GM12872 (cell line): ENCODE measurements around the gene TSPAN18.

Experiments used
- CTCF ChIP-seq: IDR thresholded peaks from 3 replicates; pipeline ENCODE4 v1.5.1; 2011; ENCODE audit warnings: low read depth, mild to moderate bottlenecking, low read length, moderate library complexity; ENCODE audit not compliant: insufficient read depth

The TSPAN18 gene

DNA sequence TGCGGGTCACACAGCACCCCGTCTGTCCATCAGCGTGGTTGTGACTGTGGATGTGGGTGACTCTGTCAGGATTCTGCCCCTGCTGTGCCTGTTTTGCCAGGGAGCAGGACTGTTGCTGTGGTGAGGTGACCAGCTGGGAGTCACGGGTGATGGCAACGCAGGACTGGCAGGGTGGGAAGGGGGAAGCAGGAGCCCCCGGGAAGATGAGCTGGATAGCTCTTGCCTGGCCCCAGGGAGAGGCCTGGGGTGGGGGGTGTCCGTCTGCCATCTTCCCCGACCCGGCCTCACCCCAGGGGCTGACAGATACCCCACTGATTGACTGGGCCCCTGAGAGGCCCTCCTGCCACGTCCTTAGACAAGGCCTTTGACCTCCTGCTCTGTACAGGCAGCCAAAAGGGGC, 34.3 kb upstream of the TSPAN18 start:
- TF ChIP-seq CTCF = no peak

GRCh38 chr11:44693654-44694119, 33.1 kb upstream of the TSPAN18 start:
- TF ChIP-seq CTCF = no peak

DNA sequence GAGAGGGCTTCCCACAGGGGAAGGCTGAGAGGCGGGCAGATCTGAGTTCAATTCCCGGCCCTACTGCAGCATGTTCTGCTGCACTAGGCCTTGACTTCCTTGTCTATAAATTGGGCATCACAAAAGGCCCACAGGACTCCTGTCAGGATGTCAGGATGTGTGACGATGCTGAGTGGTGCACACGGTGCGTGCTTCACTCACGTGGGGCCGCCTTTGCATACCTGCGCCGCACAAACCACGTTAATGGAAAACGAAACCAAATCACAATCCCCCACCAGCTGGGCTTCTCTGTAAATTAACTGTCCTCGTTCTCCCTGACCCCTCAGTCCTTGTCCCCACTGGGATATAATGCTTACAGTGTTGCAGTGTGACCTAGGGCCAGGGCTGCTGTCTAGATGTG, 32.3 kb upstream of the TSPAN18 start:
- TF ChIP-seq CTCF = no peak

DNA sequence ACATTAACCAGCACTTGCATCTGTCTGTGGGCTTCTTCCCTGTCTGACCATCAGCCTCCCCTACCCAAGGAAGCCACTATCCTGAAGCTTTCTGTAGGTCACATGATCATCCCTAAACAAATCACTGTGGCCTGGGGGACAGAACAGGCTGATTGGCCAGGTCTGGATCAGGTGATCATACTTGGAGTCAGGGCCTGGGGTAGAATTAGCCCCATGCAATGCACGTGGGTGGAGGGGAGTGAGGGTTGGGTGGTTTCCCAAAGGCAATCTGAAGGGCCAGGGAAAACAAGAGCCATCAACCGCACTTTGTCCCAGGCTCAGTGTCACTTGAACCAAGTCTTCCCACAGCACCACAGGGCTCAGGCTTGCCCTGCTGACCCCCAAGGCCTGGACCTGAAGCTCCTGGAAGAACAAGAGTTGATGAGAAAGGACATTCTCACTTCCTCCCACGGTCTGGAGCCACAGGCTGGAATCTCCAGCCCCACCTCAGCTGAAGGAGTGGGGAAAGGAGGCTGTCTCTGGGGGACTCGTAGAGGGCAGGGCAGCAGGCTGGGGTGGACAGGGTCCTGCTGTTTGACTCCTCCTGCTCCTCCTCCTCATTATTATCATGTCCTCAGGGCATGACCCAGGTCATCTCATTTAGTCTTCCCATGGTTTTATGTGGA, 31.5 kb upstream of the TSPAN18 start:
- TF ChIP-seq CTCF = no peak

DNA sequence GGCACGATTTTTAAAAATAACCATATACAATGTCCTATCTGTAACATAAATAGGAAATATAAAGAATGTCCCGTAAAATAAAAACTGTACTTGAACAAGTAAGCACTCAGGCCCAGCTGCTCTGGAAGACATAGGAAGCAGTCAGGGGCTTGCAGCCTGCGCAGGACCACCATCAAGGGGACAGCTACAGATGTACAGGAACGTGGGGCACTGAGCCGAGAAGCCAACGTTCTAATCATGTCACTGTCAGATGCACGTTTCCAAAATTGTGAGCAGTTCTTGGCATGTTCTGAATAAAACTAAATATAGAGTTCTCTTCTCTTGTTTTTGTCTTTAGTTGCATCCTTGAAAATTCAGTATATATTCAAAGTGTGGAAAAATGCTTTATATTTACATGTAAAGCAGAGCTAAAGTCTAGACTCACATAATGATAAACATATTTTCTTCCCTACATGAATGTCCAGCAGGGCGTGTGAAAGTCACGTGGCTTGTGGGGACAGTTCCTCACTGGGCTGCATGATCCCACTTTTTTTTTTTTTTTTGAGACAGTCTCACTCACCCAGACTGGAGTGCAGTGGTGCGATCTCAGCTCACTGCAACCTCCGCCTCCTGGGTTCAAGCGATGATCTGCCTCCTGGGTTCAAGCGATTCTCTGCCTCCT, 28.4 kb upstream of the TSPAN18 start:
- TF ChIP-seq CTCF = no peak

GRCh38 chr11:44699497-44700408, 27.0 kb upstream of the TSPAN18 start:
- TF ChIP-seq CTCF = no peak

DNA sequence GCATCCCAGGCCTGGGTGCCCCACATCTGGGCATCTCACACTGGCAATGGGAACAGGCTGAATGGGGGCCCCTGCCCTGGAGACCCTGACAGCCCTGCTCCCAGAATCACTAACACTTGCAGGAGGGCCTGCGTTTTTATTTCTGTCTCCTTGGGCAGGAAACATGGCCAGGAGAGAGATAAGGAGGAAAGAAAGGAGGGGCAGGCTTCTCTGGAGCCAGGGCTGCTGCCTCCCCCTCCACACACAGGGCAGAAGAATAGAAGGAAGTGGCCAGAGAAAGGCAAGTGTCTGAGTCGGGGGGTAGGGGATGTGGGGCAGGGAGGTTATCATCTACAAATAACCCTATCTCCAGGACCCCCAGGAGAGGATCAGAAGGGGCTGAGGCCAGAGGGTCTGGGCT, 25.5 kb upstream of the TSPAN18 start:
- TF ChIP-seq CTCF = no peak
